T-helper 1 cell (primary cell): ENCODE data around the gene HMGN2.
"Not testable (repeated sequence)": the region's sequence is repeated elsewhere in the genome, so short reads cannot be mapped to it uniquely, and the experiment has no call there.

Experiments used
- DNase-seq, 5 donors: peaks; one replicate each; pipeline ENCODE4 v3.0.0-alpha.2; 2012 to 2020

HMGN2 gene

GRCh38 chr1:26477446-26478152, 5.4 kb downstream of the HMGN2 start:
- no peak for DNase-seq

DNA sequence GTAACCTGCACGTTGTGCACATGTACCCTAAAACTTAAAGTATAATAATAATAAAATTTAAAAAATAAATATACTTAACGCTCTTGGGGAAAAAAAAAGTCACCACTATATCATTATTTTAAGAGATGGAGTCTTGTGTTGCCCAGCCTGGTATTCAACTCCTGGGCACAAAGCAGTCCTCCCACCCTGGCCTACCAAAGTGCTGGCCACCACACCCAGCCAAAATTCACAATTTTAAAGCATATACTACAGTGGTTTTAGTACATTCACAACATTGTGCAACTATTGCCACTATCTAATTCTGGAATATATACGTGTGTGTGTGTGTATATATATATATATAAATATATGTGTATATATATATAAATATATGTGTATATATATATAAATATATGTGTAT, 5.9 kb downstream of the HMGN2 start:
- no peak for DNase-seq

- no peak for DNase-seq
These were observed 6.7 kb downstream of the HMGN2 start for GRCh38 chr1:26478988-26479387.

- DNase-seq, result no peak
These were observed 10.7 kb downstream of the HMGN2 start for GRCh38 chr1:26482921-26483320.

DNA sequence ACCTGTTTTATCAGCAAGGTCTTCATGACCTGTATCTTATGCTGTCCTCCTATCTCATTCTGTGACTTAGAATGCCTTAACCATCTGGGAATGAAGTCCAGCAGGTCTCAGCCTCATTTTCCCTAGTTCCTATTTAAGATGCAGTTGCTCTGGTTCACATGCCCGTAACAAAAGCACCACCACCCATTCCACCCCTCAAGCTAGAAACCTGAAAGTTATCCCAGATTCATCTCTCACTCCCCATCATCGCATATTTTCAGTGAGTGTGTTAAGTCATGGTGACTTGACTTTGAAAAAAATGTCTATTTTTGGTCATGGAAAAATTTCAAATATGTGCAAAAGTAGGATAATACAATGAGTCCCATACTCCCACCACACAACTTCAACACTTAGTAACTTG, 11.7 kb downstream of the HMGN2 start:
- DNase-seq, result no peak

- DNase-seq, result no peak
These were observed 17.9 kb downstream of the HMGN2 start for GRCh38 chr1:26490155-26490554.

DNA sequence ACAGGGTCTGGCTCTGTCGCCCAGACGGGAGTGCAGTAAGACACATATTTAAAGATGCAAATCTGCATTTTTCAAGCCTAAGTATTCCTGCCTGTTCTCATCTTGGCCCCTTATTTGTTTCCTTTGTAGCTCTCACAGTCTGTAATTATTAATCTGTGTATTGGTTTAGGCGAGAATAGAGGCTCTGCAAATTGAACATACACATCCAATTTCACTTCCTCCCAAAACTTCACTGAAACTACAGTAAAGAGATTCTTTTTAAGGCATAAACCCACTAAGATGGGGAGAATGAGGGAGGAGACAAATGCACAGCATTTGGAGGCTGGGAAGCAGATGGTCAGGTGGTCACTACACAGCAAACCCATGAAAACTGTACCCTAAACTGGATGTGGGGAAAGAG, 21.0 kb downstream of the HMGN2 start:
- DNase-seq, result no peak

DNA sequence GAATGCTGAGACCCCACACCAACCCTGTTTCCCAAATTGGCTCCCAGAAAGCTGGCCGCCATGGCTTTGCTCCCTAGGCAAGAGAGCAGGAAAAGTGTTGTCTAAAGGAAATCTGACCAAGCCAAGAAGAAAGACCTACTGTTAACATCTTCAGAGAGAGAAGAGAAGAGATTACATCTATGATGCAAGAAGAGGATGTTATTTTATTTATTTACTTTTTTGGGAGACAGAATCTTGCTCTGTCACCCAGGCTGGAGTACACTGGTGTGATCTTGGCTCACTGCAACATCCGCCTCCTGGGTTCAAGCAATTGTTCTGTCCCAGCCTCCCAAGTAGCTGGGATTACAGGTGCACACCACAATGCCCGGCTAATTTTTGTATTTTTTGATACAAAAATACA, 21.7 kb downstream of the HMGN2 start:
- no peak for DNase-seq

GRCh38 chr1:26496861-26497260, 24.6 kb downstream of the HMGN2 start:
- no peak for DNase-seq

DNA sequence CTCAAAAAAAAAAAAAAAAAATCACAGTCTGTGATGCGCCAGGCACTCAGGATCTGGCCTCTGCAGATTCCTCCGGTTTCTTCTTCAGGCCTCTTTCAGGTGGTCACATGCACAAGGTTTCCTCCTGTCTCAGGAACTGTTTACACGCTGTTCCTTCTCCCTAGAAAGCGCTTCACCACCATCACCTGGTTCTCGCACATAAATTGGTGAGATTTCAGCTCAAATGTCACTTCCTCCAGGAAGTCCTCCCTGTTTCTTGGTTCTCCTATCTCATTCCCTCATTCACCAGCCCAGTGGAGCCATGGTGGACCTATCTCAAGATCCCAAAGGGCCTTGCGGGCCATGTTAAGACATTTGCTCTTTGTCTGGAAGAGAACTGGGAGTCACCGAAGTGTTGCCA, 26.7 kb downstream of the HMGN2 start:
- no peak for DNase-seq

- DNase-seq, result peak; percentile 74 to 88 (median 81)
These were observed 28.4 kb downstream of the HMGN2 start for GRCh38 chr1:26500488-26501175.

DNA sequence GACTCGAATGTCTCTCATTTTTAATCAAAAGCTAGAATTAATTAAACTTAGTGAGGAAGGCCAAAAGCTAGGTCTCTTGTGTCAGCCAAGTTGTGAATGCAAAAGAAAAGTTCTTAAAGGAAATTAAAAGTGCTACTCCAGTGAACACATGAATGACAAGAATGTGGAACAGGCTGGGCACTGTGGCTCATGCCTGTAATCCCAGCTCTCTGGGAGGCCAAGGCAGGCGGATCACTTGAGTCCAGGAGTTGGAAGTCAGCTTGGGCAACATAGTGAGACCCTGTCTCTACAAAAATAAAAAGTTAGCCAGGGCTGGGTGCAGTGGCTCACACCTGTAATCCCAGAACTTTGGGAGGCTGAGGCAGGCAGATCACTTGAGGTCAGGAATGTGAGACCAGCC, 38.5 kb downstream of the HMGN2 start:
- not testable (repeated sequence) for DNase-seq

DNA sequence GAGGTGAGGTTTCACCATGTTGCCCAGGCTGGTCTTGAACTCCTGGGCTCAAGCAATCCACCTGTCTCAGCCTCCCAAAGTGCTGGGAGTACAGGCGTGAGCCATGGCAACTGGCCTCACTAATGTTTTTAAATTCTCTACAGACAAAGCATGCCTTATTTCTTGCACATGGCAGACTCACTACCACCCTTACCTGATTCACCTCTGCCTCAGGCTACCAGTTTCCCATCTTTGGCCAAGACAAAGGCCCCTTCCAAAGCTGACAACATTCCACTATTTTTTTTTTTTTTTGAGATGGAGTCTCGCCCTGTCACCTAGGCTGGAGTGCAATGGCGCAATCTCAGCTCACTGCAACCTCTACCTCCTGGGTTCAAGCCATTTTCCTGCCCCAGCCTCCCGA, 43.6 kb downstream of the HMGN2 start:
- not testable (repeated sequence) for DNase-seq

- DNase-seq, result no peak
These were observed 44.9 kb downstream of the HMGN2 start for GRCh38 chr1:26516987-26517765.

- DNase-seq, result no peak
These were observed 45.5 kb downstream of the HMGN2 start for GRCh38 chr1:26517766-26518049.

- no peak for DNase-seq
These were observed 46.1 kb downstream of the HMGN2 start for GRCh38 chr1:26518355-26518754.

- DNase-seq, result no peak
These were observed 48.1 kb downstream of the HMGN2 start for GRCh38 chr1:26520339-26520738.

DNA sequence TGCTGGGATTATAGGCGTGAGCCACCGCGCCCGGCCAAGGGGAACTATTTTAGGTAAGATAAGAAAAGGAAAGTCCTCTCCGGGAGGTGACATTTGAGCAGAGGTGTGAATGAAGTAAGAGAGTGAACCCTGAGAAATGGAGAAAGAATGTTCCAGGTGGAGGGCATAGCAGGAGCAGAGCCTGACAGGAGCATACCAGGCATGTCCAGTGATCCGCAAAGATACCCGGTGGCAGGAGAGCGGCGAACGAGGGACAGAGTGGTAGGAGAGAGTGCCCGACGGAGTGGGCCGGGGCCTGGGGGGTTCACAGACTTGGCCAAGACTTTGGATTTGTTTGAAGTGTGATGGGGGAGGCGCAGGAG, 49.4 kb downstream of the HMGN2 start:
- no peak for DNase-seq

DNA sequence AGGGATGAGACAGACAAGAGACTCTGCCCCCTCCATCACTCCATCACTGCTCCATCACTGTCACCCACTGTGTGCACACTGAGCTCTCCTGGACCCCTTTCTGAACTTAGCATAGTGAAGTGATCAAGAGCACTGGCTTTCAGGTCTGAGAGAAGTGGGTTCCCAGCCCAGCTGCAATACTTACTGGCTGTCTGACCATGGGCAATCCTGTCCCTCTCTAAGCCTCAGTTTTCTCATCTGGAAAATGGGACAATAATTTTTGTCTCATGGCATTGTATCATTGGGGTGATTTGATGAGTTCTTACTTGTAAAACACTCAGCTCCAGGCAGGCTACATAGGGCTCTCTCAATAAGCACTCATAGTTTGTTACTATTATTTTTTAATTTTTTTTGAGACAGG, 49.8 kb downstream of the HMGN2 start:
- no peak for DNase-seq

GRCh38 chr1:26524181-26524580, 51.9 kb downstream of the HMGN2 start:
- DNase-seq, result no peak
